Progenitor cell of endocrine pancreas (in vitro differentiated cells): ENCODE measurements around the gene XYLT2. TPM values are rescaled to one million over a fixed set of nuclear protein-coding genes. Genes with fewer than 3 reads are reported as not detected.

ENCODE experiments used
- DNase-seq: peaks from one replicate; pipeline ENCODE4 v3.0.0; 2021; ENCODE audit warnings: low spot score; ENCODE audit not compliant: unreplicated experiment
- H3K27ac Mint-ChIP-seq: 2 replicates; pipeline ENCODE4 v1.8.0; 2021; ENCODE audit warnings: mild to moderate bottlenecking, moderate library complexity, mixed read lengths
- H3K27me3 Mint-ChIP-seq: 2 replicates; pipeline ENCODE4 v1.8.0; 2021; ENCODE audit warnings: mixed read lengths
- H3K36me3 Mint-ChIP-seq: 2 replicates; pipeline ENCODE4 v1.8.0; 2022; ENCODE audit warnings: mixed read lengths; ENCODE audit not compliant: insufficient read depth
- H3K4me1 Mint-ChIP-seq: 2 replicates; pipeline ENCODE4 v1.8.0; 2021; ENCODE audit warnings: low read depth, mixed read lengths
- H3K4me3 Mint-ChIP-seq: 2 replicates; pipeline ENCODE4 v1.8.0; 2021; ENCODE audit warnings: low read depth, mild to moderate bottlenecking, moderate library complexity, mixed read lengths
- H3K9me3 Mint-ChIP-seq: 2 replicates; pipeline ENCODE4 v1.8.0; 2021; ENCODE audit warnings: low read depth, mixed read lengths
- CTCF ChIP-seq: fragments of 200-600 bp; sonication (generic); IDR thresholded peaks from one replicate; pipeline ENCODE4 v1.5.0; 2021; ENCODE audit warnings: antibody characterized with exemption, mild to moderate bottlenecking; ENCODE audit not compliant: unreplicated experiment
- total RNA-seq: library from RNA; stranded (reverse); gene quantifications from 2 replicates; pipeline ENCODE4 v1.2.1, GENCODE V29; 2021

XYLT2 gene
- total RNA-seq, 1 donor from 2014 or later, result 28.6 TPM

DNA sequence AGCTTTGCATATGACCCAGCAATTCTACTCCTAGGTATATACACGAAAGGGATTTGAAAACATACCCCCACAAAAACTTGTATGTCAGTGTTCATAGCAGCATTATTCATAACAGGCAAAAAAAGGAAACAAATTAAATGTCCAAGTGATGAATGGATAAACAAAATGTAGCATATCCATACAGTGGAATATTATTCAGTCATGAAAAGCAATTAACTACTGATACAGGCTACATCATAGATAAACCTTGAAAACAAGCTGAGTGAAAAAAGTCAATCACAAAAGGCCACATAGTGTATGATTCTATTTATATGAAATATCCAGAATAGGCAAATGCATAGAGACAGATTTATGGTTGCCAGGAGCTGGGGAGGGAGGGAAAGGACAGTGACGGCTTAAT is 27.8 kb downstream of the XYLT2 start:
- Mint-ChIP-seq H3K27ac (no peak overlapping the region), H3K36me3 (no peaks in the 10 kb centered on the region), H3K9me3 (no peaks in the 10 kb centered on the region), H3K4me1 (peaks cover 15% of the 10 kb centered on the region), H3K4me3 (peak overlapping the region; percentile 99), H3K27me3 (no peaks in the 10 kb centered on the region)
- no peak for TF ChIP-seq CTCF
- DNase-seq, result no peak

DNA sequence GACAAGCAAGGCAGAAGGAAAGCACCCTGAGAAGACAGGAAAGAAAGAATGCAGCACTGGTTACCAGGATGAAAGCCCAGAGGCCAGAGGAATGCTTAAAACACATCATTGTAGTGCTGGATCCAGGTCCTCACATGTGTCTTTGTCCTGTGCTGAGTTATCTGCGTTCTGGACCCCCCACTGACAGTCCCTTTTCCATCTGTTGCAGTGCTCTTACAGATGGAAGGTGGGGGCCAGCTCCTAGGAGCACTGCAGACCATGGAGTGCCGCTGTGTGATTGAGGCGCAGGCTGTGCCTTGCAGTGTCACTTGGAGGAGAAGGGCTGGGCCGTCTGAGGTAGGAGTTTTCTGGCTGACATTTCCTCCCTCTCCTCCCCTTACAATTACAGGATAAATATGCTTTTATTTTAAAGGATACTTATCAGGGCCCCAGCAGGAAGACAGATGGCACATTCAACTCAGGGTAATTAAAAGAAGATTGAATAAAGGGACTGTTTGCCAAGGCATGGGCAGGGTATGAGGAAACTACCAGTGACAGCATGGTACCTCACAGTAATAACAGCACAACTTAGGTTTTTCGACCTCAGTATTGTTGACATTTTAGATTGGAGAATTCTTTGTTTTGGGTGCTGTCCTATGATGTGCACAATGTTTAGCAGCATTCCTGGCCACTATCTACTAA is 30.1 kb downstream of the XYLT2 start:
- TF ChIP-seq CTCF, result no peak
- Mint-ChIP-seq H3K4me1 (peaks cover 15% of the 10 kb centered on the region), H3K4me3 (no peak overlapping the region), H3K27me3 (no peaks in the 10 kb centered on the region), H3K27ac (no peak overlapping the region), H3K36me3 (no peaks in the 10 kb centered on the region), H3K9me3 (no peaks in the 10 kb centered on the region)
- DNase-seq, result no peak

- no peaks in the 10 kb centered on the region for H3K4me1 Mint-ChIP-seq
- H3K36me3 Mint-ChIP-seq, result peaks cover 10% of the 10 kb centered on the region
- no peak overlapping the region for H3K4me3 Mint-ChIP-seq
- no peak for DNase-seq
- no peaks in the 10 kb centered on the region for H3K9me3 Mint-ChIP-seq
- no peaks in the 10 kb centered on the region for H3K27me3 Mint-ChIP-seq
- no peak for TF ChIP-seq CTCF
- H3K27ac Mint-ChIP-seq, result peak overlapping the region; percentile 23
These were observed 33.6 kb downstream of the XYLT2 start for GRCh38 chr17:50379351-50380132.

GRCh38 chr17:50380369-50381259 is 34.7 kb downstream of the XYLT2 start:
- Mint-ChIP-seq H3K36me3 (peaks cover 16% of the 10 kb centered on the region), H3K9me3 (no peaks in the 10 kb centered on the region), H3K27me3 (no peaks in the 10 kb centered on the region), H3K4me1 (no peaks in the 10 kb centered on the region), H3K27ac (no peak overlapping the region), H3K4me3 (no peak overlapping the region)
- no peak for TF ChIP-seq CTCF
- no peak for DNase-seq

DNA sequence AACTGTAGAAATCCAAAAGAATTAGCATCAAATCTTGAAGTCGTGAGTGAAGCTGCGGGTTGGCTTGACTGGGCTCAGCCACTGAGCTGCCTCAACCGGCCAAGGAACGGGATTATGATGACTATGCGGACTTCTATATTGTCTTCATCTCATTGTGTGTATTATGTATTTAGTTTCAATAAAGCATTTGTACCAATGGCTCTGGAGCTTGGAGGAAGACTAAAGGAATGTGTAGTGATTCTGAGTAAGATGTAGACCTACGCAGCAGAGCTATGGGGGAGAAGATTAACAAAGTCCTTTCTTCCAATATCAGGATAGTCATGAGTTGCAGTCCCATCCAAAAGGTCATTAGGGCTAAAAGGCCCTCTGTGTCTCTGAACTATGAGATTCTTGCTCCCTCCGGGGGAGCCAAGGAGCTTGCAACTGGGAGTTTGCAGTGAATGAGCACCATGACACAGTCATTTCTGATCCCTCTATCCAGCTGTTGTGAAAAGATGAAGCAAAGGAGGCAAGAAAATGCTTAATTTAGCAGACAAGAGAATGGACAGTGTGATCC is 35.4 kb downstream of the XYLT2 start:
- H3K27me3 Mint-ChIP-seq, result no peaks in the 10 kb centered on the region
- DNase-seq, result no peak
- no peak for TF ChIP-seq CTCF
- H3K9me3 Mint-ChIP-seq, result no peaks in the 10 kb centered on the region
- H3K27ac Mint-ChIP-seq, result no peak overlapping the region
- no peaks in the 10 kb centered on the region for H3K4me1 Mint-ChIP-seq
- peaks cover 16% of the 10 kb centered on the region for H3K36me3 Mint-ChIP-seq
- H3K4me3 Mint-ChIP-seq, result no peak overlapping the region
